ENCODE data around the gene HSFX3.

HSFX3 gene

DNA sequence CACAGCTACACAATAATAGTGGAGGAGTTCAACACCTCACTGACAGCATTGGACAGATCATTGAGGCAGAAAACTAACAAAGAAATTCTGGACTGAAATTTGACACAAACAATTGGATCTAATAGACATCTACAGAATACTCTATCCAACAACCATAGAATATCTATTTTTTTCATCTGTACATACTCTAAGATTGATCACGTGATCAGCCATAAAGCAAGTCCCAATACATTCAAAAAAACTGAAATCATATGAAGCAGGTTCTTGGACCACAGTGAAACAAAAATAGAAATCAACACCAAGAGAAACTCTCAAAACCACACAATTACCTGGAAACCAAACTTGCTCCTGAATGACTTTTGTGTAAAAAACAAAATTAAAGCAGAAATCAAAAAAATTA, 32.4 kb downstream of the HSFX3 start:
- Histone ChIP-seq H3K4me3 (ENCODE audit: insufficient read depth, low read length, poor library complexity, severe bottlenecking) (no peak overlapping the region), H3K79me2 (ENCODE audit: insufficient read depth, low read length) (no peaks in the 10 kb centered on the region), H3K27me3 (ENCODE audit: low read length) (no peaks in the 10 kb centered on the region), H2AFZ (ENCODE audit: low read depth, low read length, severe bottlenecking) (no peak overlapping the region), H3K9ac (ENCODE audit: low read length) (no peak overlapping the region), H3K4me2 (ENCODE audit: low read depth, low read length, poor library complexity, severe bottlenecking) (no peak overlapping the region), H3K27ac (ENCODE audit: low read depth, low read length) (no peak overlapping the region), H3K9me2 (replicated peaks; ENCODE audit: insufficient read depth, low read length) (no peaks in the 10 kb centered on the region), H3K36me3 (ENCODE audit: low read length) (no peaks in the 10 kb centered on the region), H3K9me3 (ENCODE audit: insufficient read depth, low read length) (no peaks in the 10 kb centered on the region), H3F3A (ENCODE audit: insufficient read depth) (no peaks in the 10 kb centered on the region), H4K20me1 (ENCODE audit: low read depth, low read length) (no peaks in the 10 kb centered on the region)
- TF ChIP-seq, protein P1, sequence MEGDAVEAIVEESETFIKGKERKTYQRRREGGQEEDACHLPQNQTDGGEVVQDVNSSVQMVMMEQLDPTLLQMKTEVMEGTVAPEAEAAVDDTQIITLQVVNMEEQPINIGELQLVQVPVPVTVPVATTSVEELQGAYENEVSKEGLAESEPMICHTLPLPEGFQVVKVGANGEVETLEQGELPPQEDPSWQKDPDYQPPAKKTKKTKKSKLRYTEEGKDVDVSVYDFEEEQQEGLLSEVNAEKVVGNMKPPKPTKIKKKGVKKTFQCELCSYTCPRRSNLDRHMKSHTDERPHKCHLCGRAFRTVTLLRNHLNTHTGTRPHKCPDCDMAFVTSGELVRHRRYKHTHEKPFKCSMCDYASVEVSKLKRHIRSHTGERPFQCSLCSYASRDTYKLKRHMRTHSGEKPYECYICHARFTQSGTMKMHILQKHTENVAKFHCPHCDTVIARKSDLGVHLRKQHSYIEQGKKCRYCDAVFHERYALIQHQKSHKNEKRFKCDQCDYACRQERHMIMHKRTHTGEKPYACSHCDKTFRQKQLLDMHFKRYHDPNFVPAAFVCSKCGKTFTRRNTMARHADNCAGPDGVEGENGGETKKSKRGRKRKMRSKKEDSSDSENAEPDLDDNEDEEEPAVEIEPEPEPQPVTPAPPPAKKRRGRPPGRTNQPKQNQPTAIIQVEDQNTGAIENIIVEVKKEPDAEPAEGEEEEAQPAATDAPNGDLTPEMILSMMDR (IDR thresholded peaks at IDR 0.05; ENCODE audit: insufficient read depth, low read length, poor library complexity, severe bottlenecking): no peak
- TF ChIP-seq EZH2phosphoT487 (conservative IDR thresholded peaks at IDR 0.05; ENCODE audit: low read length): no peak

DNA sequence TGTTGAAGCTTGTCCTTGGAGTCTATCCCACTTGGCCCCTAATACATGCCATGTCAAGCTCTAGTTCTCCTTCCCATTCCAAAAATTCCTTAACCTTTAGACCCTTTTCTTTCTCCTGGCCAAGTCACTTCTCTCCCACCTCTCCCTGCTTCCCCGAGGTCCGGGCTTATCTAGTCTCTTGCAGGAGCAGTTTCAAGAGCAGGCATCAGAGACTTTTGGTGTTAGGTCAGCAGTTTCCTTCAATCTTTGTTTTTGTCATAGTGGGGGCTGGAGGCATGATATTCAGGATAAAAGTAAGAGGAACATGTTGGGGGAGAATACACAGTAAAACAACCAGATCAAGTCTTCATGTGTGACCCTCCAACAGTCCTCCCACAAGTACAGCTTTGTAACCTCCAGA, 33.1 kb downstream of the HSFX3 start:
- Histone ChIP-seq H3K4me3 (ENCODE audit: insufficient read depth, low read length, poor library complexity, severe bottlenecking) (no peak overlapping the region), H3K4me2 (ENCODE audit: low read depth, low read length, poor library complexity, severe bottlenecking) (no peak overlapping the region), H3K36me3 (ENCODE audit: low read length) (no peaks in the 10 kb centered on the region), H3K27ac (ENCODE audit: low read depth, low read length) (no peak overlapping the region), H4K20me1 (ENCODE audit: low read depth, low read length) (no peaks in the 10 kb centered on the region), H3K79me2 (ENCODE audit: insufficient read depth, low read length) (no peaks in the 10 kb centered on the region), H3K27me3 (ENCODE audit: low read length) (no peaks in the 10 kb centered on the region), H3K9ac (ENCODE audit: low read length) (no peak overlapping the region), H3K9me2 (replicated peaks; ENCODE audit: insufficient read depth, low read length) (no peaks in the 10 kb centered on the region), H3F3A (ENCODE audit: insufficient read depth) (no peaks in the 10 kb centered on the region), H3K9me3 (ENCODE audit: insufficient read depth, low read length) (no peaks in the 10 kb centered on the region), H2AFZ (ENCODE audit: low read depth, low read length, severe bottlenecking) (no peak overlapping the region)
- TF ChIP-seq EZH2phosphoT487 (conservative IDR thresholded peaks at IDR 0.05; ENCODE audit: low read length): no peak
- TF ChIP-seq, protein P1 (IDR thresholded peaks at IDR 0.05; ENCODE audit: insufficient read depth, low read length, poor library complexity, severe bottlenecking): no peak

DNA sequence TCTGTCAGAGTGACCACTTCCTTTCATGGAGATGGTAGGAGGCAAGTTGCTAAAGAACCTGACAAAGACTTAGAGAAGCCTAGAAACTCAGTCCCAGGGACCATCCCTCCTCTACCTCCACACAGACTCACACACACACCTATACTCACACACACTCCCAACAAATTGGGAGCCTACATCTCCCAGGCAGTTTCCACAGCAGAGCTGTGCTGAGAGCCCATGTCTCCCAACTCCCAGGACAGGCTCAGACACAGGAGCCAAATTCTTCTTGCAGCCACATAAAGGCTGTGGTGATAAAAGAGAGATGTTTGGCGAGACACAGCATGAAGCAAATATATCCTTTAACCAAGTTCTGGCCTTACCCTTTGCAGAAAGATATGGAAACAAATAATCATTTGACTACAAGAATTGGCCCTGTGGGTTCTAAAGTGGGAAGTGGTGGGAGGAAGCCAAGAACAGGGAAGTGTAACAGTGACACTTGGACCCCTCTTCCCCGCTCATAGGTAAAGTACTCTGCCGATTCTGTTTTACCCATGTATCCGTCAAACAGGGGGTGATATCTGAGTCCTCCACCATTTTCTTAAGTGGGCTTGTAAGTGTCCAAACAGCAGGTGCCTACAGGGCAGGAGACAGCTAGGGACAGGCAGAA, 33.6 kb downstream of the HSFX3 start:
- Histone ChIP-seq H3K27ac (ENCODE audit: low read depth, low read length) (no peak overlapping the region), H3K4me3 (ENCODE audit: insufficient read depth, low read length, poor library complexity, severe bottlenecking) (no peak overlapping the region), H3K27me3 (ENCODE audit: low read length) (no peaks in the 10 kb centered on the region), H3K9me2 (replicated peaks; ENCODE audit: insufficient read depth, low read length) (no peaks in the 10 kb centered on the region), H4K20me1 (ENCODE audit: low read depth, low read length) (no peaks in the 10 kb centered on the region), H3K9ac (ENCODE audit: low read length) (no peak overlapping the region), H3K9me3 (ENCODE audit: insufficient read depth, low read length) (no peaks in the 10 kb centered on the region), H3K36me3 (ENCODE audit: low read length) (no peaks in the 10 kb centered on the region), H2AFZ (ENCODE audit: low read depth, low read length, severe bottlenecking) (no peak overlapping the region), H3K79me2 (ENCODE audit: insufficient read depth, low read length) (no peaks in the 10 kb centered on the region), H3K4me2 (ENCODE audit: low read depth, low read length, poor library complexity, severe bottlenecking) (no peak overlapping the region), H3F3A (ENCODE audit: insufficient read depth) (no peaks in the 10 kb centered on the region)
- TF ChIP-seq, protein P1 (IDR thresholded peaks at IDR 0.05; ENCODE audit: insufficient read depth, low read length, poor library complexity, severe bottlenecking): no peak
- TF ChIP-seq EZH2phosphoT487 (conservative IDR thresholded peaks at IDR 0.05; ENCODE audit: low read length): no peak
